GM19395 (cell line): ENCODE measurements around the gene PRR19.

Experiments used
- ATAC-seq: cut with Tn5 transposase; IDR thresholded peaks from one replicate; pipeline ENCODE4 v1.9.1; 2021; ENCODE audit warnings: mild to moderate bottlenecking, moderate library complexity; ENCODE audit not compliant: unreplicated experiment

Gene PRR19

GRCh38 chr19:42294471-42295137 lies 7.3 kb upstream of the PRR19 start:
- ATAC-seq = no peak

GRCh38 chr19:42295342-42295741 lies 6.6 kb upstream of the PRR19 start:
- no peak for ATAC-seq

GRCh38 chr19:42295831-42296525 lies 6.0 kb upstream of the PRR19 start:
- no peak for ATAC-seq

- ATAC-seq = no peak
Observed at GRCh38 chr19:42297039-42297438, 4.9 kb upstream of the PRR19 start.

- ATAC-seq = no peak
Observed at GRCh38 chr19:42303101-42303464, 1.2 kb downstream of the PRR19 start.

GRCh38 chr19:42303876-42304275 lies 1.9 kb downstream of the PRR19 start:
- no peak for ATAC-seq

GRCh38 chr19:42306646-42307045 lies 4.7 kb downstream of the PRR19 start:
- no peak for ATAC-seq

- no peak for ATAC-seq
Observed at GRCh38 chr19:42309686-42310085, 7.8 kb downstream of the PRR19 start.

GRCh38 chr19:42311657-42312056 lies 9.7 kb downstream of the PRR19 start:
- no peak for ATAC-seq

GRCh38 chr19:42312370-42312769 lies 10.4 kb downstream of the PRR19 start:
- ATAC-seq = no peak

- ATAC-seq = no peak
Observed at GRCh38 chr19:42313096-42313839, 11.3 kb downstream of the PRR19 start, which contains the start of gene TMEM145. TSS of gene TMEM145 (plus strand) at chr19:42313309. CDS start at chr19:42313377, 68 bp downstream.

GRCh38 chr19:42313840-42314755 lies 12.2 kb downstream of the PRR19 start:
- no peak for ATAC-seq

- no peak for ATAC-seq
Observed at GRCh38 chr19:42315024-42315423, 13.1 kb downstream of the PRR19 start.

GRCh38 chr19:42316223-42317211 lies 14.6 kb downstream of the PRR19 start:
- ATAC-seq = no peak

GRCh38 chr19:42317535-42317934 lies 15.6 kb downstream of the PRR19 start:
- no peak for ATAC-seq

- no peak for ATAC-seq
Observed at GRCh38 chr19:42322305-42322704, 20.4 kb downstream of the PRR19 start.

GRCh38 chr19:42323473-42323851 lies 21.5 kb downstream of the PRR19 start:
- no peak for ATAC-seq

- ATAC-seq = no peak
Observed at GRCh38 chr19:42323852-42324654, 22.1 kb downstream of the PRR19 start.
